AG20443 (cell line): ENCODE data around the gene CALHM1.
"Not testable (repeated sequence)": the region's sequence is repeated elsewhere in the genome, so short reads cannot be mapped to it uniquely, and the experiment has no call there.

Source experiments
- DNase-seq: peaks from one replicate; pipeline ENCODE4 v3.0.0; 2012; ENCODE audit warnings: low spot score, mixed read lengths

Gene CALHM1

DNA sequence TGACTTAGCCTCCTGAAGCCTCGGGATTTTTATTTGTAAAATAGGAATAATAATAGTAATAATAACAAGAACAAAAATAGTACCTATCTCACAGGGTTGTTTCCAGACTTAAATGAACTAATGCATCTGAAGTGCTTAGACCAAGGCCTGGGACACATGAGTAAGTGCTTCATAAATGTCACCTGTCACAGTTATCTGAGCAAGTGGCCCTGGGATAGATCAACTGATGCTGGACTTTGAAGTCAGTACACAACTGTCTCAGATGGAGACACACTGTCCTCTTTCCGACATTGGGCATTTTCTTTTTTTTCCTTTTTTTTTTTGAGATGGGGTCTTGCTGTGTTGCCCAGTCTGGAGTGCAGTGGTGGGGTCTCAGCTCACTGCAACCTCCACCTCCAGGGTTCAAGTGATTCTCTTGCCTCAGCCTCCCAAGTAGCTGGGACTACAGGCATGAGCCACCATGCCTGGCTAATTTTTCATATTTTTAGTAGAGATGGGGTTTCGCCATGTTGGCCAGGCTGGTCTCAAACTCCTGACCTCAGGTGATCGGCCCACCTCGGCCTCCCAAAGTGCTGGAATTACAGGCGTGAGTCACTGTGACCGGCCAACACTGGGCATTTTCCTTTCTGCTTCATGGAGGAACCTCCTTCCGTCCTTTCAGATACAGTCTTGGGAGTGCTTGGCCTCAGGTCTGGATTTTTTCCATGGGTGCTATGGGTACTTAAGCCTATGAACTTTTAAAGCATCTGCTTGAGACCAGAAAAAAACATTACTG lies 28.1 kb upstream of the CALHM1 start:
- not testable (repeated sequence) for DNase-seq

DNA sequence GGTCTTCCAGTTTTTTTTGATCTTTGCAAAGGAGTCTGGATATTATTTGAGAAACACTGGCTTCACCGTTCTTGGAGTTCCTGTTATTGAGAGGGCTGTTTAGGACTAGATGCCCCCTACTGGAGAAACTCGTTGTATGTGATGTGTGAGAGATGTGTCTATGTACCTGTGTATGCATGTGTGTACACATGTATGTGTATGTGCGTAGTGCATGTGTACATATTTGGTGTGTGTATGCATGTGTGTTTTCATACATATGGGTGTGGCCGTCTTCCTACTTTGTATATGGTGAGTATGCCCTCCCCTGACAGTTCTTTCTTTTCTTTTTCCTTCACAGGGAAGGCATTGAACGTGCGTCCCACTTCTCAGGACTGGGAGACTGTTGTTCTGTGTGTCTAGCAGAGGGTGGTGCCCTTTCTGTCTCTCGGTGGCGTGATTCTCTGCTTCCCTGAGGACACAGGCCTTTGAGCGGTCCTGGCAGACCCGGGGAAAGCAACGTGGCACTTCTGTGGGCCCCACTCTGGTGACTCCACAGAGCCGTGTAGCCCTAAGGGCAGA lies 23.4 kb upstream of the CALHM1 start:
- DNase-seq: peak; percentile 74

DNA sequence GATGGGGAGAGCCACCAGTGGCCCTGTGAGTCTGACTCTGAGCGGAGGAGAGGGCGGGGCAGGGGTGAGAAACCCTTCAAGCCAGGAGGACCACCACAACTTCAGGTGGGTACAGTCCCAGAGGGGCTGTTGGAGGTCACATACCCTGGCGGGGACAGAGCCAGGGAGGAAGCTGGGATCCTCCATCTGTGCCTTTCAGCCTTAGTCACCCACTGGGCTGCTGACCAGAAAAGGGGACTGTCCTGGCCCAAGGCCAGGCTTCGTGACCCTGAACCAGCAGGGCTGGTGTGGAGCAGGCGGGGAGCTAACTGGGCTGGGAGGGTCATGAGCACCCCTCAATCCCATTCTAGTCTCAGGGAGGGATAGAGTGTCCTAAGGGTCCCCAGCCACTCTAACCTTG lies 21.8 kb upstream of the CALHM1 start:
- DNase-seq: peak; percentile 74

DNA sequence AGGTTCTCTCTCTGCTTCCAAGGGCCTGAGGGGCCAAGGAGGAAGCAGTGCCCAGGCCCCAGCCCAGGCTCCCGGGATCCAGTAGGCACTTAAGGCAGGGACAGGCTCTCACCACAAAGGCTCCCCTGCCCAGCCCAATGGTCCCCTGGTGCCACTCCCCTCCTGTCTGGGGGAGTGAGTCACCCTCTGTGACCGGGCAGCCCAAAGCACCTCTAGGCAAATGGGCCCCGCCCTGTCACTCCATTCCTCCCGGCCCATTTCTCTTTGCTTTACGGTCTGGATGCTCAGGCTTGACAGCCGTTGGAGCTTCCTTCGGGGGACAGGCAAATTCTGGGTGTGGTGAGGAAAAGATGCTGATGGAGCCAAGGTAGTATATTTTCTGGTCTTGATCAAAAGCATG lies 20.4 kb upstream of the CALHM1 start, which contains the start of gene CALHM3:
CALHM3 (minus strand) TSS at position 106 of the 400 bp plus-strand sequence. CDS start 208 bp downstream, outside the sequence.
- DNase-seq: peak; percentile 74

DNA sequence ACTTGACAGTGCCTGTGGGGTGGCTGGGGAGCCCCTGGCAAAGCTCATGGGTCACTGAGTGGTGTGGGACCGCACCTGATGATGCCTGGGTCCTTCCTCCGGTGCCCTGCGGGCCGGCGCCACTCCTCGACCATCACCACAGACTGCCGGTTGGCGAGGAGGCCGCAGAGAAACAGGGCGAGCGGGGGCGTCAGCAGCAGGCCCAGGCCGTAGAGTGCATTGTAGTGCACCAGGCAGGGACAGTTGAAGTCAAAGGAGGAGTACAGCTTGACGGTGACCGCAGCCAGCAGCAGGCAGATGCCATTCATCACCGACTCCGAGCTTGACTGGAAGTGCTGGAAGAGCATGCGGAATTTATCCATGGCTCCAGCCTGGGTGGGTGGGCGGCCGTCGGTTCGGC lies 20.0 kb upstream of the CALHM1 start:
- DNase-seq: no peak

DNA sequence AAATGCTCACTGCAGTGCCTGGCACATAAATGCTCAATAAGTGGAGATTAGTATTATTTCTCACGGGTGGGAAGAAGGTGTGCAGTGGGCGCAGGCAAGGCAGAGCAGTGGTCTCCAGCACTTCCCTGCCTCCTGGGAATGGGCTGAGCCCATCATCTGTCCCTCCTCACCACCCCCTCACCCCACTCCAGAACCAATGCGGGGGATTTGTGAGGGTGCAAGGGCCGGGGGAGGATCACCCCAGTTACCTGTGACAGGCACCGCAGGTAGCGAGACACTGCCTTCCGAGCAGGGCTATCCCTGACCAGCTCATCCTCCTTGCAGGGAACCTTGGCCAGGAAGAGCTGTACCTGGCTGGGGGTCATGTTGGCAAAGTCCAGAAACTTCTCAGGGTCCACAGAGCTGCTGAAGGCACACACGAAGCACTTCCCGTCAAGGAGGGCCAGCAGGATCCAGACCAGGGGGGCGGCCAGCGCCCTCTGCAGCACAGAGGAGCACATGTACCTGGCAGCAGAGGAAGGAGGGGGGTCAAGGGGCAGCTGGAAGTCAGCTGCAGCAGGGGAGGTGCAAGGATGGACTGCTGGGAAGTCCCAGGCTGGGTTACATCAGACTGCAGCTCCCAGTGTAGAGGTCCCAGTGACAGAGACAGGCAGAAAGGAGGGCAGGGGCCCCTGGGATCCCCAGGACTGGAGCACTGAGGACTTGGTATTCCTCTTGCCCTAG lies 17.5 kb upstream of the CALHM1 start:
- DNase-seq: no peak

DNA sequence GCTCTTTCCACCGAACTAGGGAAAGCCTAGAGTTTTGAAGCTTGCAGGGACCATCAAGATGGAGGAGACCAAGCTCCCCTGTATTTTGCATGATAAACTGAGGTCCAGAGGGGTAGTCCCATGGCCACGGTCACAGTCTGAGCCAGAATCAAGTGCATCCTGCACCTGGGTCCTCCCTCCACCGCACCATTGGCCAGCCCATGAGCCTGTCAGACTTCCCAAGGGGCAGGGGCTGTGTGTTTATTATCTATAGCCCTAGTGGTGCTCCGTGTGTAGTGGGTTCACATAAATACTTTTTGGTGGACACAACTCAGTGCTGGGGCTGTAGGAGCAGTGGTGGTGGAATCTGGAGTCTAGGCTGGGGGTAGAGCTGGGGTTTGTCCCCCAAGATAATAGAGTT lies 16.7 kb upstream of the CALHM1 start:
- no peak for DNase-seq

DNA sequence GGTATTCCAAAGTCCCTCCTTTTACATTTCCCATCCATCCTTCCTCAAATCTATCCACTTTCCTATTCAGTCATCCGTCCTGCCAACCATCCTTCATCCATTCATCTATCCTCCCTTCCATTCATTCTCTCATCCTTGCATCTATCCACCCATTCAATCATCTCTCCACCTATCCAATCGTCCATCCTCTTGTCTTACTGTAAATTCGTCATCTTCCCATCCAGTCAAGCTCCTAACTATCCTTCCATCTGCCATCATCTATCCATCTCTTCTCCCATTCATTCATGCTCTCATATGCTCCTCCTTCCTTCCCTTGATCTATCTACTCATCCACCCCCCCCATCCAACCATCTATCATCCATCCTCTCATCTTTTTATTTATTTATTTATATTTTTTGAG lies 15.4 kb upstream of the CALHM1 start:
- no peak for DNase-seq

DNA sequence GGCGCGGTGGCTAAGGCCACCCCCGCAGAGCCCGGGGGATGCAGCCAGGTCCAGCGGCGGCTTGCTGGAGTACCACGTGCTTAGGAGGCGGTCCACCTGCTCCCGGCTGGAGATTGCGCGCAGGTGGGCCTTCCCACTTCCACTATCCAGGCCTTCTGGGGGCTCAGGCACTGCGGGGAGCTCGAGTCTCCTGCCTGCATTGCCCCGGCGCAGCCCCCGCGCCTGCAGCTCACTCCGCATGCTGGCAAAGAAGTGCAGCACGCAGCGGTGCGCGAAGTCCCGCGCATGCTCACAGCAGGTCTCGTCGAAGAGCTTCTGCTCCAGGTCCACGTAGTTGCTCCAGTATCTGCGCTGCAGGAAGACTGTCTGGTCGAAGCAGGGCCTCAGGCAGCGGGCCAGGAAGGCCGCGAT lies 14.6 kb upstream of the CALHM1 start:
- no peak for DNase-seq

DNA sequence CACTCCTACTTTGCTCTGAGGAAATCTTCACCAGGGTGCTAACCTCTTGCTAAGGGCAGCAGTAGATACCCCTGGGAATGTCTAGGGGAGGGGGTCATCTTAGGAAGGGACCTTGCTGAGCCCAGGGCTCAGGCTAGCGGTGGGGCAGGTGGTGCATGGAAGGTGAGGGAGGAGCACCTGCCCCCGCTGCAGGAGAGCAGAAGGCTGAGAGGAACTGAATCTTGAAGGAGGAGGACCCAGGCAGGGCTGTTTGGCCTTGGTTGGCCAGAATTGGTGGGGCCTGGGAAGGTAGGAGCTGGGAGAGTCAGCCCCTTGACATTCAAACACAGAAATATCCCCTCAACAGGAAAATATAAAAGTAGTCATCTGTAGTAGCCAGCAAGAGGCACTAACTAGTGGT lies 13.3 kb upstream of the CALHM1 start:
- no peak for DNase-seq

DNA sequence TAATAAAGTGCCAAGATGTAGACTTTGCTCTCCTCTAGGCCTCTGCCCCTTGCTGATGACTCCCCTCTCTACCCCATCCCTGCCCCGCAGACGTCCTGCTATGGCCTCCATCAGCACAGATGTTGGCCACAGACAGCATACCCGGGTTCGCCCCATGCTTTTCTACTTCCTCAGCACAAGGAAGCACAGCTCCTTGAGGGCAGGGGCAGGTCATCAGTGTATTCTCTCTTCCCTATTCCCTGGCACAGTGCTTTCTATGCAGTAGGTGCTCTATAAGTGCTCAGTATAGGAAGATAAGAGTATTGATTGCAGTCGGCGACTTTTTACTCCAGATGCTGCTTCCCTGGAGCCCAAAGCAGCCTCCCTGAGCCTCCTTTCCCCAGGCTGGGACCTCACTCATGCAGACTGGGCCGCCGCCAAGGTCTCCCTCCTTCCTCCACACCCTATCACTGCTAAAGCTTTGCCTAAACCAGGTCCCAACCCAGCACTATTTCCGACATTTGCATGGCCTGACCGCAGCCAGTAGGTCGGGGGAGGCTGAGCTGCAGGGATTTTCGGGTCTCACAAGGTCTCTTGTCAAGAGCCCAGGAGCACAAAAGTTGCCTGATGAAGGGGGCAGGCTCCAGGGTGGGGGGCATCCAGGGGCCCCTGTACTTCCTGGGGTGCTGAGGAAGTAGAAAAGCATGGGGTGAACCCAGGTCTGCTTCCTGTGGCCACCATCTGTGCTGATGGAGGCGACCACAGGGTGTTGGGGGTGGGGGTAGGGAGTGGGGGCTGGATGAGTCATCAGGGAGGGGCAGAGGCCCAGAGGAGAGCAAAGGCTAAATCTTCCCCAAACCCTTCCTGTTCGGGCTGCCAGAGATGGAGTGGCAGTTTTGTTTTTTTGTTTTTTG lies 12.3 kb upstream of the CALHM1 start:
- DNase-seq: no peak

DNA sequence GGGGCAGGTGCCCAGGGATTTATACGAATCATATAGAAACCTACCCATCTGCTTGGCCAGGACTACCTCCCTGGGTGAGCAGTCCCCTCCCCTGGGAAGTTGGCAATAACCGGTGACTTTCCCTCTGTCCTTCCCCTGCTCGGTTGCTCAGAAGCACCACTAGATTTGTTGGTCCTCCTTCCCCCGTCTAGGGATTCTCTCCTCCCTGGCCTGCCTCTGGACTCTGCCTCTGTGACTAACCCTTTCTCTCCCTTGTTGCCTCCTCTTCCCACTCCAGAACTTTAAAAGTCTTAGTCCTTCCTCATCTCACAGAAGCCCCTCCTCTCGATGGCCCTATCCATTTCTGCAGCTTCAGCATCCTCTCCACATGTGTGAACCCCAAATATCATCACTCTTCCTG lies 10.5 kb upstream of the CALHM1 start:
- no peak for DNase-seq

DNA sequence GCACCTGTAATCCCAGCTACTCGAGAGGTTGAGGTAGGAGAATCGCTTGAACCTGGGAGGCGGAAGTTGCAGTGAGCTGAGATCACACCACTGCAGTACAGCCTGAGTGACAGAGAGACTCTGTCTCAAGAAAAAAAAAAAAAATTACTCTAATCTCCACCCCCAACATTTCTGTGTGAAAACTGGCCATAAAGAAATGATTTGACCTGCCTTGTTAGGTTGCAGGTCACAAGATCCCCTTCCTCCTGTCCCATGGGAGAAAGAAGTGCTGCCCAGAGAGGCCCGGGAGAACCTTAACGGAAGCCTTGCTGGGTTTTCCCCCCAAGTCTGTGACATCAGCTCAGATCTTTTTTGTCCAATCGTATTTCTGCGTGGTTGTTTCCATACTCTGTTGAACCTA lies 8.7 kb upstream of the CALHM1 start:
- no peak for DNase-seq

DNA sequence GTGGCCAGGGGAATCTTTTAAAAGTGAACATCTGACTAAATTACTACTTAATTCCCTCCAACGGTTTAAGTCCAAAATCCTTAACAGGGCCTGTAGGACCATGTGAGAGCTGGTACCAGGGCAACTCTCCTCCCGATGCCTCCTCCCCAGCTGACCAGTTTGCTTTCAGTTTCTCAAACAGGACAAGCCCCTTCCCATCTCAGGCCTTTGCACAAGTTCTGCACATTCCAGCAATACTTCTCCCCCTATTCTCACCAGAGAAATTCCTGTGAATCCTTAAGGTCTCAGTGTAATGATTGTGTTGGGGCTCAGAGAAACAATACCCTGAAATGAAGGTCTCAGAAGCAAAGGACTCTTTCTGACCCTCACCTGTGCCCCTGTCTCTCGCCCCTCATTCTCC lies 8.0 kb upstream of the CALHM1 start:
- no peak for DNase-seq

DNA sequence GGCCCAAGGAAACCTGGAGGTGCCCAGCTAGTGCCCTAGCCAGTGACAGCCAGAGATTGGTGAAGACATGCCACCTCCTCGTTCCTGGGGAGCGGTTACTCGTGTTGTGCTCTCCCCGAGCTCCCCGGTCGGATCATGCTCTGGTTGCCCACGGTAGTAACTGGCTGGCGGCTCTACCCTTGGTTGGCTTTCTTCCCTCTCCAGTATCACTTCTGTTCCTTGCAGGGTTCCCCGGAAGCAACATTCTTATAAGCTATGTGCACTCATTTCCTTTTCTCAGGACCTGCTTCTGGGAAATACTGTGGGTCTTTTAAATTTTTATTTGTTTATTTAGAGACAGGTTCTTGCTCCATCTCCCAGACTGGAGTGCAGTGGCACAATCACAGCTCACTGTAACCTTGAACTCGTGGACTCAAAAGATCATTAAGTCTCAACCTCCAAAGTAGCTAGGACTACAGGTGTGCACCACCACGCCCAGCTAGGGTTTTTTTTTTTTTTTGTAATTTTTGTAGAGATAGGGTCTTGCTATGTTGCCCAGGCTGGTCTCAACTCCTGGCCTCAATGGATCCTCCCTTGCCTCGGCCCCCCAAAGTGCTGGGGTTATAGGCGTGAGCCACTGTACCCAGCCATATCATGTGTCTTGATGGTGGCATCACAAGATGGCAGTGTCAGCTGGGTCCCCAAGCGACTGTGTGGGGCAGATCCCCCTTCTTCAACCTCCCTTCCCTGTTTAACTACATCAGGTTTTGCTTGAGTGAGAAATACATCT lies 6.9 kb upstream of the CALHM1 start:
- DNase-seq: no peak

DNA sequence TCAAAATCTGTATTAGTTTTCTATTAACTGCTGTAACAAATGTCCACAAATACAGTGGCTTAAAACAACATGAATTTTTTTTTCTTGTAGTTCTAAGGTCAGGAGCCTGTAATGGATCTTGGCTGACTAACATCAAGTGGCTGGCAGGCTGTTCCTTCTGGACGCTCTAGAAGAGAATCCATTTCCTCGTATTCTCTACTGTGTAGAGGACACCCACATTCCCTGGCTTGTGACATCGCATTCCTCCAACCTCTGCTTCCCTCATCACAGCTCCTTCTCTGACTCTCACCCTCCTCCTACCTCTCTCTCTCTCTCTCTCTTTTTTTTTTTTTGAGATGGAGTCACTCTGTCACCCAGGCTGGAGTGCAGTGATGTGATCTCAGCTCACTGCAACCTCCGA lies 4.8 kb upstream of the CALHM1 start:
- no peak for DNase-seq

DNA sequence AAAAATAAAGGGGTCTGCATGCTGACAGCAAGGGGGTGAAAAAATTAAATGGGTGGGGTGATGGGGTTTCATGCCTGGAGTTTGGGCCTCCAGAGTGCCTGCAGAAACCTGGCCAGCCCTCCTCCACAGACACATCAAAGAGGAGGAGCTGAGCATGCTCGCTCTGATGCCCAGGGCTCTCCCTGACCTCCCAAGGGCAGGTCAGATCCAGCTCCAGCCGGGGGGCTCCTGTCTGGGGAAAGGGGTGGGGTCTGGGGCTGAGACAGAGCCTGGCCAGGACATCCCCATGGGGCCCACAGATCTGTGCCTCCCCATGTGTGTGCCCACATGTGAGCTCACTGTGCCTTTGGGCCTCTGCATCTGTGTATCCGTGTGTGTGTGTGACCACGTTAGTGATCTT lies 915 bp upstream of the CALHM1 start:
- DNase-seq: no peak

DNA sequence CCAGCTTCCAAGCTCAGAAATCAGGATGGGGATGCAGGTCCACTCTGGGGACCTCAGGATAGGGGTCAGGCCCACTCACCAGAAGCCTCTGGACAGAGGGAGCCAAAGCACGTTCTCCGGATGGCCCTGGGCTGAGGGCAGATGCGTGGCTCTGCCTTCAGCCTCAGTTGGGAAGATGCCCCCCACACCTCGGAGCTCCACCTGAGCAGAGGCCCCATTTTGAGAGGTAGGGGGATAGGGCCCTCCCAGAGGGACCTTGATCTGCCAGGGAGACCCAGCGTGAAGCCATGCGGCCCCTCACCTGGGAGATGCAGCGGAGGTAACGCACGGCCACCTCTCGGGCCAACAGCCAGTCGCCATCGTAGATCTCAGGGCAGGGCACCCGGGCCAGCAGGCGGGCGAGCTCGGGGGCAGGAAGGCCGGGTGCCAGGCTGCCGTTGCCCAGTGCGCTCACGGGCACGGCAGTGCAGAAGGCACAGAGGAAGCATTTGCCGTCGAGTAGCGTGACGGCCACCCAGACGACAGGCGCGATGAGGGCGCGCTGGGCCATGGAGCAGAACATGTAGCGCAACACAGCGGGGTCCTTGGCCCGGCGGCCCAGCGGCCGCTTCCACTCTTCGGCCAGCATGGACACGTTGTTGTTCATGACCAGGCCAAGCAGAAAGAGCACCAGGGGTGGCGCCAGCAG lies 660 bp downstream of the CALHM1 start:
- no peak for DNase-seq

DNA sequence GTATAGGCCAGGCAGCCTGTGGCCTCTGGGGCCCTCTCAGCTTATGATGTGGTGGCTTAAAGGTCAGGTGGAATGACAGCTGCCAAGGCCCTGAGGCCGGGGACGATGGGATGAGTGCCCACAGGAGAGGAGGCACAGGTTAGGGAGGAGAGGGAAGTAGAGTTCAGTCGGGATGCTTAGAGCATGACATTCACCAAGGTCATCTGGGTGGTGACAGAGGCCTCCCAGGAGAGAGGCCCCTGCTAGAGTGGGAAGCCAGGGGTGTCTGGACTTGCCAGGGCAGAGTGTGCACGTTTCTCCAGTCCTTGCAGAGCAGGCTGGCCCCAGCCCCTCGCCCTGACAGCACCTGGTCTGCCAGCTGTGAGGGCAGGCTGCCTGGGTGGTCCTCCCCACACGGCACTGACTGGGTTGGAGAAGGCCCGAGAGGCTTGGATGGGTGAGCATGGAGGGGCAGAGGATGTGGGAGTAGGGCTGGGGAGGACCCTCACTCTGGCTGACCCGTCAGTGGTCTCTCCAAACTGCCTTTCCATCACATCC lies 1.5 kb downstream of the CALHM1 start:
- no peak for DNase-seq

DNA sequence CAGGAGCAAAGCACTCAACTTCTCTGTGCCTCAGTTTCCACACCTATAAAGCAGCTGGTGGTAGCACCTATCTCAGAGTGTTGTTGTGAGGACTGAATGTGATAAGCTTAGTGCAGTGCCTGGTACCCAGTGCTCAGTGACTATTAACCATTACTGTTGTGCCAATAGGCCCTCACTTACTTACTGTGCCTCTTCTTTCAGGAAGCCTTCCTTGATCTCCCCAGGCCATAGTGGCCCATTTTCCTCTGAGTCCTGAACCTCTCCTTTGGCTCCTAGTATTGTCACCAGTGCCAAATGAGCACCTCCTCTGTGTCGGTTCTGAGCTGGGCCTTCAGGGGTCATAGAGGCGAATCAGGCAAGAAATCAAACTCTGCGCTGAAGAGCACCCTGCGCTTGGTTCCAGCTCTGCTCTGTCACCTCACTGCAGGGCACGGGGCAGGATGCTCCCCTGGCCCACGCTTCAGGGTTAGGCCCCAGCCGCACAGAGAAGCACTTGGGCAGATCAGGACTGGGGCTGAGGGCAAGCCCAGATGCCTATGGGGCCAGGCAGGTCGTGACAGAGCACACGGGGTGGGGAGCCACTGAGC lies 2.5 kb downstream of the CALHM1 start:
- DNase-seq: no peak
